ENCODE measurements around the gene EIF5AL1.

EIF5AL1 gene

DNA sequence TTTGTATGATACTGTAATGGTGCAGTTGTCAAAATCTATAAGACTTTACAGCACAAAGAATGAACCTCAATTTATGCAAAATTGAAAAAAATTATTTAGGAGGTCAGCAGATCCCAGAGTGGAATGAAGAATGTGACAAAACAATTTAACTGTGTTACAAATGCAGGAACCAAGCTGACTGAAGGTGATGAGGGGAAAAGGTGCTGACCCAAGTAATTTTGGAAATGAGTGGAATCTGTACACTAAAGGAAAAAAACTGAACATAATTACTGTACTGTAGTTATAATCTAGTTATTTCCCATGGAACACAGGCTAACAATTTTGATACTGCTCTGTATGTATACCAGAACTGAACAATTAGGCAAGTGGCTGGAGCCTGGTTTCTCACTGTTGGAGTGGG, 35.7 kb upstream of the EIF5AL1 start:
- TF ChIP-seq, protein P1, sequence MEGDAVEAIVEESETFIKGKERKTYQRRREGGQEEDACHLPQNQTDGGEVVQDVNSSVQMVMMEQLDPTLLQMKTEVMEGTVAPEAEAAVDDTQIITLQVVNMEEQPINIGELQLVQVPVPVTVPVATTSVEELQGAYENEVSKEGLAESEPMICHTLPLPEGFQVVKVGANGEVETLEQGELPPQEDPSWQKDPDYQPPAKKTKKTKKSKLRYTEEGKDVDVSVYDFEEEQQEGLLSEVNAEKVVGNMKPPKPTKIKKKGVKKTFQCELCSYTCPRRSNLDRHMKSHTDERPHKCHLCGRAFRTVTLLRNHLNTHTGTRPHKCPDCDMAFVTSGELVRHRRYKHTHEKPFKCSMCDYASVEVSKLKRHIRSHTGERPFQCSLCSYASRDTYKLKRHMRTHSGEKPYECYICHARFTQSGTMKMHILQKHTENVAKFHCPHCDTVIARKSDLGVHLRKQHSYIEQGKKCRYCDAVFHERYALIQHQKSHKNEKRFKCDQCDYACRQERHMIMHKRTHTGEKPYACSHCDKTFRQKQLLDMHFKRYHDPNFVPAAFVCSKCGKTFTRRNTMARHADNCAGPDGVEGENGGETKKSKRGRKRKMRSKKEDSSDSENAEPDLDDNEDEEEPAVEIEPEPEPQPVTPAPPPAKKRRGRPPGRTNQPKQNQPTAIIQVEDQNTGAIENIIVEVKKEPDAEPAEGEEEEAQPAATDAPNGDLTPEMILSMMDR (IDR thresholded peaks at IDR 0.05; ENCODE audit: insufficient read depth, low read length, missing control alignments): no peak
- no peak for DNase-seq (ENCODE audit: low read depth, low spot score)
- no peak overlapping the region for H3K4me3 ChIP-seq (ENCODE audit: low read depth, low read length)
- POLR2A ChIA-PET: no interaction called here
- CTCF ChIA-PET: interaction anchor here (0.9 to 14.9 kb wide), 7 partner anchors 7 to 103 kb away, joined by 3 to 165 read pairs (median 6); no protein-coding TSS in a partner anchor

DNA sequence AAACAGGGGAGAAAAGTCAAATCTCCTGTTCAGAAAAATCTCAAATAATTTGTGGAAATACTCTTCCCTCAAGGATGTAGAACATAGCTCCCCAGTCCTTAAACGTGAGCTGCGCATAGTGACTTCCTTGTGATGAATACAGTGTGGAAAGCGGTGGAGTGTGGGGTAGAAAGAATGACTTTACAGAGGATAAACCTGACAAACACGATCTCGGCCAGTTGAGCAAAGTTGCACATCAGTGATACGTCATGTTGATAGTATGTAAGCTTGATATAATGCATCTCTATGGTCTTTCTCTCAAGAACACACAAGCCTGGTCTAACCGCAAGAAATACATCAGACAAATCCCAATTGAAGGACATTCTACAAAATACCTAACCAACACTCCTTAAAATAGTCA, 34.9 kb upstream of the EIF5AL1 start:
- TF ChIP-seq, protein P1 (IDR thresholded peaks at IDR 0.05; ENCODE audit: insufficient read depth, low read length, missing control alignments): no peak
- ChIA-PET CTCF (interaction anchor here (0.8 to 14.9 kb wide), 7 partner anchors 8 to 104 kb away, joined by 3 to 165 read pairs (median 6); no protein-coding TSS in a partner anchor), POLR2A (no interaction called here)
- DNase-seq (ENCODE audit: low read depth, low spot score): no peak
- H3K4me3 ChIP-seq (ENCODE audit: low read depth, low read length): no peak overlapping the region

DNA sequence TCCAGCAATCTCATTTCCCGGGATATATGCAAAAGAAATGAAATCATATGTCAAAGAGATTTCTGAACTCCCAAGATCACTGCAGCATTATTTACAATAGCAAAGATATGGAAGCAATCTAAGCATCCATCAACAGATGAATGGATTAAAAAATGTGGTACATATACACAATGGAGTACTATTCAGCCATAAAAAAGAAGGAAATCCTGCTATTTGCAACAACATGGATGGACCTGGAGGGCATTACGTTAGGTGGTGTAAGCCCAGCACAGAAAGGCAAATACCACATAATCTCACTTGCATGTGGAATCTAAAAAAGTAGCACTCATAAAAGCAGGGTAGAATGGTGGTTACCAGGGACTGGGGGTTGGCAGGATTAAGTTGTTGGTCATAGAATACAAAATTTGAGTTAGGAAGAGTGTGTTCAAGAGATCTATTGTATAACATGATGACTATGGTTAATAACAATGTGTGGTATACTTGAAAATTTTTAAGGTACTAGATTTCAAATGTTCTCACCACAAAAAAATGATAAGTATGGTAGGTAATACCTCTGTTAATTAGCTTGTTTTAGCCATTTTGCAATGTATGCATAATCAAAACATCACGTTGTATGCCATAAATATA, 32.9 kb upstream of the EIF5AL1 start:
- DNase-seq (ENCODE audit: low read depth, low spot score): no peak

GRCh38 chr10:79482304-79482703, 30.0 kb upstream of the EIF5AL1 start:
- POLR2A ChIA-PET: no interaction called here
- TF ChIP-seq, protein P1 (IDR thresholded peaks at IDR 0.05; ENCODE audit: insufficient read depth, low read length, missing control alignments): no peak
- H3K4me3 ChIP-seq (ENCODE audit: low read depth, low read length): no peak overlapping the region
- CTCF ChIA-PET: interaction anchor here (1.0 to 14.9 kb wide), 4 partner anchors 13 to 110 kb away, joined by 3 to 165 read pairs (median 10); no protein-coding TSS in a partner anchor
- DNase-seq (ENCODE audit: low read depth, low spot score): no peak

More for the DNA sequence above, 32.9 kb upstream of the EIF5AL1 start:
- H3K4me3 ChIP-seq (ENCODE audit: low read depth, low read length): no peak overlapping the region
- ChIA-PET CTCF (interaction anchor here (0.8 to 14.9 kb wide), 4 partner anchors 8 to 104 kb away, joined by 3 to 165 read pairs (median 6); no protein-coding TSS in a partner anchor), POLR2A (no interaction called here)
- TF ChIP-seq, protein P1 (IDR thresholded peaks at IDR 0.05; ENCODE audit: insufficient read depth, low read length, missing control alignments): no peak

GRCh38 chr10:79482741-79483140, 29.6 kb upstream of the EIF5AL1 start:
- H3K4me3 ChIP-seq (ENCODE audit: low read depth, low read length): no peak overlapping the region
- ChIA-PET POLR2A (no interaction called here), CTCF (interaction anchor here (0.8 to 14.9 kb wide), 4 partner anchors 14 to 110 kb away, joined by 3 to 165 read pairs (median 10); no protein-coding TSS in a partner anchor)
- DNase-seq (ENCODE audit: low read depth, low spot score): no peak
- TF ChIP-seq, protein P1 (IDR thresholded peaks at IDR 0.05; ENCODE audit: insufficient read depth, low read length, missing control alignments): no peak

DNA sequence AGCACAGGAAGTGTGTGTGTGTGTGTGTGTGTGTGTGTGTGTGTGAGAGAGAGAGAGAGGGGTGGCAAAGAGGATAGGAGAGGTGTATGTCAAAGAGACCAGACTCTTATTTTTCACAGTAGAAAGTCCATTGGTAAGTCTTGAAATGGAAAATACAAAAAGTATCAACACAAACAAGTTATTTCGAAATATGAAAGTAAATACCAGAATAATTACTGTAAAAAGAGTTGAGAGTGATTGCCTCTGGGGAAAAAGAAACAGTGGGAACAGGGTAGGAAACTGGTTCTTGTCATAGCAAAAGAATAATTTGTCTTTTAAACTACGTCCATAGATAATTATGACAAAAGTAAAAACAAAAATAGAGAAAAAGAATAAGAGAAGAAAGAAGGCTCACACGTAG, 29.0 kb upstream of the EIF5AL1 start:
- ChIA-PET CTCF (interaction anchor here (0.8 to 14.9 kb wide), 5 partner anchors 14 to 111 kb away, joined by 3 to 165 read pairs (median 14); no protein-coding TSS in a partner anchor), POLR2A (no interaction called here)
- H3K4me3 ChIP-seq (ENCODE audit: low read depth, low read length): no peak overlapping the region
- no peak for DNase-seq (ENCODE audit: low read depth, low spot score)
- TF ChIP-seq, protein P1 (IDR thresholded peaks at IDR 0.05; ENCODE audit: insufficient read depth, low read length, missing control alignments): no peak

Data from AG04449 (cell line).